PC-3 (cell line): ENCODE measurements around the gene FBXO44.

Experiments
- CTCF ChIP-seq: fragments of 300-600 bp; sonication (generic); conservative IDR thresholded peaks from 2 replicates; pipeline ENCODE4 v1.5.1; 2017; ENCODE audit warnings: antibody characterized with exemption, low read depth, mild to moderate bottlenecking, low read length
- EZH2 ChIP-seq: fragments of 300-600 bp; sonication (generic); IDR thresholded peaks from one replicate; pipeline ENCODE4 v1.6.1; 2017; ENCODE audit warnings: antibody characterized with exemption, mild to moderate bottlenecking, low read length; ENCODE audit not compliant: unreplicated experiment
- EZH2phosphoT487 ChIP-seq: fragments of 300-600 bp; sonication (generic); IDR thresholded peaks from 2 replicates; pipeline ENCODE4 v1.6.1; 2018; ENCODE audit warnings: mild to moderate bottlenecking, antibody characterized with exemption, low read length, borderline replicate concordance

- TF ChIP-seq EZH2, result no peak
- no peak for TF ChIP-seq CTCF
- TF ChIP-seq EZH2phosphoT487, result no peak
Observed at GRCh38 chr1:11654137-11654938, at the start of gene FBXO44, which contains the start of gene FBXO2.
